Spleen (tissue), 7 donors: ENCODE data around the gene DUS1L.

Experiments
- POLR2A ChIP-seq, 3 donors: fragments of 450-650 bp; IDR thresholded peaks; one replicate each; pipeline ENCODE4 v1.5.1; 2017; ENCODE audit warnings: antibody characterized with exemption in 3 of 3, mild to moderate bottlenecking in 1 of 3
- TF ChIP-seq, protein P1 (sequence below), 11 experiments: fragments of 200-600 bp in 7 of 11; fragments of 450-650 bp in 4 of 11; sonication (generic) in 4 of 11; IDR thresholded peaks in 8 of 11; conservative IDR thresholded peaks in 3 of 11; 1 replicate in 7 of 11; 2 replicates in 4 of 11; pipeline versions ENCODE4 v1.4.0 to v1.8.0; 2016 to 2021; ENCODE audit warnings: antibody characterized with exemption in 11 of 11, inconsistent platforms in 4 of 11, mild to moderate bottlenecking in 1 of 11
- donor health status: DM: no; HTN: no; CAD: no; lungs with moderate emphysema.
- donor health status: DM: no; HTN: no; CAD: no.
- donor health status: DM: no; HTN: no; CAD: no.

DNA sequence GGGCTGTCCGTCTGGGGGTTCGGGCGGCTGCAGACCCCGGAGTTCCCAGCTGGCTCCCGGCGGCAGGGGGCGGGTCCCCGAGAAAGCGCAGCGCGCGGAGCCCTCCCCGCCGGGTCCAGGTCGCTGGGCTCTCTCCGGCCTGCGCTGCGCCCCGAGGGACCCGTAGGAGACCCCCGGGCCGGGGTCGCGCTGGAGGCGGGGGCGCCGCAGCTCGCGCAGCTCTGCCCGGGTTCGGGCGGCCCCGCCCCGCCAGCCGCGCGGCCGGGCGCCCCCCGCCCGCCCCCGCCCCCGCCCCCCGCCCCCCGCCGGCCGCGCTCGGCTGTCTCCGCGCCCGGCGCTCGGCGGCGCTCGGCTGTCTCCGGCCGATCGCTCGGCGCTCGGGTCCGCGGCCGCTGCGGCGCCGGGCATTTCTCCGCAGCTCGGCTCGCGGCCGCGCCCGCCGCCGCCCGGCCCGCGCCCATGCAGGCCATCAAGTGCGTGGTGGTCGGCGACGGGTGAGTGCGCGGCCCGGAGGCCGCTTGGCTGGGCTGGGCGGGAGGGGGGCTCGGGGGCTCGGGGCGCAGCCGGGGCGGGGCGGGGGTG is 34.2 kb downstream of the DUS1L start, which contains the start of gene RAC3:
- TF ChIP-seq POLR2A (IDR thresholded peaks at IDR 0.05) = no peak
- TF ChIP-seq, protein P1, sequence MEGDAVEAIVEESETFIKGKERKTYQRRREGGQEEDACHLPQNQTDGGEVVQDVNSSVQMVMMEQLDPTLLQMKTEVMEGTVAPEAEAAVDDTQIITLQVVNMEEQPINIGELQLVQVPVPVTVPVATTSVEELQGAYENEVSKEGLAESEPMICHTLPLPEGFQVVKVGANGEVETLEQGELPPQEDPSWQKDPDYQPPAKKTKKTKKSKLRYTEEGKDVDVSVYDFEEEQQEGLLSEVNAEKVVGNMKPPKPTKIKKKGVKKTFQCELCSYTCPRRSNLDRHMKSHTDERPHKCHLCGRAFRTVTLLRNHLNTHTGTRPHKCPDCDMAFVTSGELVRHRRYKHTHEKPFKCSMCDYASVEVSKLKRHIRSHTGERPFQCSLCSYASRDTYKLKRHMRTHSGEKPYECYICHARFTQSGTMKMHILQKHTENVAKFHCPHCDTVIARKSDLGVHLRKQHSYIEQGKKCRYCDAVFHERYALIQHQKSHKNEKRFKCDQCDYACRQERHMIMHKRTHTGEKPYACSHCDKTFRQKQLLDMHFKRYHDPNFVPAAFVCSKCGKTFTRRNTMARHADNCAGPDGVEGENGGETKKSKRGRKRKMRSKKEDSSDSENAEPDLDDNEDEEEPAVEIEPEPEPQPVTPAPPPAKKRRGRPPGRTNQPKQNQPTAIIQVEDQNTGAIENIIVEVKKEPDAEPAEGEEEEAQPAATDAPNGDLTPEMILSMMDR (IDR thresholded peaks at IDR 0.05 in 8 of 11, conservative IDR thresholded peaks at IDR 0.05 in 3 of 11) = no peak
